ENCODE results near the gene FCER1A. TPM values are rescaled to one million over a fixed set of nuclear protein-coding genes. Genes with fewer than 3 reads are reported as not detected.

FCER1A gene
- total RNA-seq, 4 donors from 2014 or later = 0.40 TPM; not detected in 3

GRCh38 chr1:159318784-159319551 lies 16.8 kb downstream of the FCER1A start:
- no peak overlapping the region for H3K27ac ChIP-seq
- no peaks in the 10 kb centered on the region for H3K36me3 ChIP-seq
- H3K9me3 ChIP-seq = no peaks in the 10 kb centered on the region
- no peaks in the 10 kb centered on the region for H3K27me3 ChIP-seq
- TF ChIP-seq CTCF (IDR thresholded peaks at IDR 0.05) = no peak
- TF ChIP-seq POLR2A (IDR thresholded peaks at IDR 0.05) = no peak
- 72 to 75% methylated on average over 8 of the region's 8 CpGs for WGBS, 2 donors
- no peak overlapping the region for H3K4me3 ChIP-seq (replicated peaks in 1 of 3)
- no peak for DNase-seq
- H3K4me1 ChIP-seq = no peaks in the 10 kb centered on the region
- intact Hi-C loops (cut with DNase I) = no loop called here

- Histone ChIP-seq H3K27ac (no peak overlapping the region), H3K36me3 (no peaks in the 10 kb centered on the region), H3K4me3 (replicated peaks in 1 of 3) (no peak overlapping the region), H3K4me1 (no peaks in the 10 kb centered on the region), H3K27me3 (no peaks in the 10 kb centered on the region), H3K9me3 (no peaks in the 10 kb centered on the region)
- no peak for DNase-seq
- intact Hi-C loops (cut with DNase I) = no loop called here
- TF ChIP-seq CTCF (IDR thresholded peaks at IDR 0.05) (no peak), POLR2A (IDR thresholded peaks at IDR 0.05) (no peak)
- 71 to 89% methylated on average over 2 of the region's 2 CpGs for WGBS, 2 donors
Observed at GRCh38 chr1:159334797-159335196, 32.7 kb downstream of the FCER1A start.

GRCh38 chr1:159338018-159338417 lies 35.9 kb downstream of the FCER1A start:
- intact Hi-C loops (cut with DNase I) = no loop called here
- Histone ChIP-seq H3K36me3 (no peaks in the 10 kb centered on the region), H3K4me1 (no peaks in the 10 kb centered on the region), H3K9me3 (no peaks in the 10 kb centered on the region), H3K4me3 (replicated peaks in 1 of 3) (no peak overlapping the region), H3K27me3 (no peaks in the 10 kb centered on the region), H3K27ac (no peak overlapping the region)
- TF ChIP-seq POLR2A (IDR thresholded peaks at IDR 0.05) = no peak
- TF ChIP-seq CTCF (IDR thresholded peaks at IDR 0.05) = no peak
- no peak for DNase-seq

- Histone ChIP-seq H3K27me3 (no peaks in the 10 kb centered on the region), H3K27ac (no peak overlapping the region), H3K9me3 (no peaks in the 10 kb centered on the region), H3K4me1 (no peaks in the 10 kb centered on the region), H3K36me3 (no peaks in the 10 kb centered on the region), H3K4me3 (replicated peaks in 1 of 3) (no peak overlapping the region)
- DNase-seq = no peak
- 53 to 62% methylated on average over 1 of the region's 1 CpG for WGBS, 2 donors
- no peak for TF ChIP-seq CTCF (IDR thresholded peaks at IDR 0.05)
- TF ChIP-seq POLR2A (IDR thresholded peaks at IDR 0.05) = no peak
- intact Hi-C loops (cut with DNase I) = no loop called here
Observed at GRCh38 chr1:159339536-159339935, 37.4 kb downstream of the FCER1A start.

GRCh38 chr1:159341736-159342135 lies 39.6 kb downstream of the FCER1A start:
- DNase-seq = no peak
- intact Hi-C loops (cut with DNase I) = no loop called here
- Histone ChIP-seq H3K4me3 (replicated peaks in 1 of 3) (no peak overlapping the region), H3K36me3 (no peaks in the 10 kb centered on the region), H3K27ac (no peak overlapping the region), H3K27me3 (no peaks in the 10 kb centered on the region), H3K9me3 (no peaks in the 10 kb centered on the region), H3K4me1 (no peaks in the 10 kb centered on the region)
- 38 to 42% methylated on average over 2 of the region's 2 CpGs for WGBS, 2 donors
- TF ChIP-seq CTCF (IDR thresholded peaks at IDR 0.05) (no peak), POLR2A (IDR thresholded peaks at IDR 0.05) (no peak)

Measured in thyroid gland (tissue), 4 donors.